NCI-H1417 (cell line): Measurements from ENCODE around the gene PARVA.

Experiments
- DNase-seq, 3 experiments: peaks; one replicate each; lab custom pipeline; 2025; lab: John Stamatoyannopoulos, UW

The PARVA gene

DNA sequence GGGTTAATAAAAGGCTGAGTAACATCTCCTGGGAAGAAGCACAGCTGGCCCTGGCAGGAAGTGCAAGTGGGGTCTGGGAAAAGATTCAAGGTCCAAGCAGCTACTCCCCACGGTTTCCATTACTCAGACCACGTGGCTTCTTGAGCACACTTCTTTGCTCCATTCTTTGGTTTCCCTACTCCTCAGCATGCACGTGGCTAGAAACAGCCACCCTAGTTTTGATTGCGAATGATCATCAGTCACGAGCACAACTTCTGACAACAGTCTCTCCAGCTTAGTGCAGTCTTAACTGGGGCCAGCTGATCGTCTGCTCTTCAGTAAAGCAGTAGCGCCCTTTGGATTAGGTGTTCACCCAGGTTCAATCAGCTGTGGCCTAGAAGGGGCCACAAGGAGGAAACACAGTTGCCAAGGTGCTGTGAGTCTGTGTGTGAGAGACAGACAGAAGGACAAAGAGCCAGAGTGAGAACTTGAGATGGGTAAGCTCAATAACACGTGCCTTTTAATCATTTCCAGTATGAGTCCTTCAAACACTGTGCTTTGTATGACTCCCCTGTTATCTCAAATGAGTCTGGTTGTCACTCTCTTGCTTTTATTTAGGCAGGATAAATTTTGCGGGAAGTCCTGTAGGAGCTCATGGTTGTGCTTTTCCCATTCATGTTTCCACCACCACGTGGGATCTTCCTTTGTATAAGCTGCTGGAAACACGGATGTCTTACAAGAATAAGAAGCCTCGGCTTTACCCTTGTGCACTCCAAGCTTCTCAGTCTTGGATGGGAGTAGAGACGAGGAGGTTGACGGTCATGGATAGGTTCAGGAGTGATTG is 901 bp upstream of the PARVA start:
- DNase-seq: no peak

DNA sequence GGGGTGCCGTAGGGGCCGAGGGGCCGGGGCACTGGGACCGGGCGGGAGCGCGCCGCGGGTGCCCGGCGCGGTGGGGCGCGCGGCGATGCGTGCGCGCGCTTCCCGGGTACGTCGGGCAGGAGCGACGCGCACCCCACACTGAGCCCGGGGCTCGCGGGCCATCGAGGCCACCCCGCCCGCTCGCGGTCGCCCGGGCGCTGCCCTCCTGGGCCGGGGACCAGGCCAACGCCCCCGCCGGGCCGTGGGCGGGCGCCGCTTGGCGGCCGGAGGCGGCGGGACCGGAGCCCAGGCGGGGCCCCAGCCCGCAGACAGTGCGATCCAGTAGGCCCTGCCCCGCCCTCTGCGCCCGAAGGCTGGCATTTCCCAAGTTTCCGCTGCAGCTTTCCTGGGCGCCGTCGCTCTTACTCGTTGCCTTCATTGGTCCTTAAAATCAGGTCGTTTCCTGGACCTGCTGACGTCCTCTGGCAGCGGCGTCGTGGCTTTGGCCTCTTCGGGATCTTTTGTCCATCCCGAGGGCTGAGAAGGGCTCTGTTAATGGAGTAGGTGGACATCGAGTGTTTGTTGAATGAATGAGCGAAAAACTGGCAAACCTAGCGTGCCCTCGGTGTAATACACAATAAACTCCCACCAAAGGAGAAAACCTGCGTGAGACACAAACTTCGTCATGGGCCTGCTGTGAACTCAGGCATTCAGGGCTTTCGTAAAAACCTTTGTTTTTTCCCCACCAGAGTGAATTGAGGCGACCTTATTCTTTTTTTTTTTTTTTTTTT is 638 bp downstream of the PARVA start:
- DNase-seq: no peak

DNA sequence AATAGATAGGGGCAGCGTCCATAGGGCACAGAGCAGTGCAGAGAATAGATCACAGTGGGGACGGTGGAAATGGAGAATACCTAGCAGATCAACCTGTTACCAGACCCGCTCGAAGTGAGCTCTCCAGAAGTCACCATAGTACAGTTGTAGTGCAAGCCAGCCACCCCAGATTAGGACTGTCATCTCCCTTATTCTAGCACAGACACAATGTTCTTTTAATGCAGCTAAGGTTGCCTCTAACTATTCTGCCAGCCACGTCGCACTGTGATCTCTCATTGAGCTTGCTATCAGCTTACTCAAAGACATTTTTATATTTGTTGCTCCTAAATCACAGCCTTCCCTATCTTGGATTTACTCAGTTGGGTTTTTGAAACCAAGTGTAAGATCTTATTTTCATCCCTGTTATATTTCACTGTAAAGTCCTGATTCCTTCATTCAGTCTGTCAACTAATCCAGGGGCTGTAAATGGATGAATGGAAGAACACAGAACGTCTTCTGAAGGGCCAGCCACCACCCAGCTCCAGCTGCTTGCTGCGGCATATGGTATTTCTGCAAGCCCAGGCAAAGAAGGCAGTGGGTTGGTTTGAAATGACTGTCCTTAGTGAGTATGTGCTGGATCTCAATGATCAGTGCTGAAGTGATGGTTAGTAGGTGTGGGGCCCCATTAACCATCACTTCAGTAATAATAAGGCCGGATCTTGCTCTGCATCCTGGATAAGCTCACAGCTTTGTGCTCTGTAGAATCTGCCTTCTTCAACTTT is 3.4 kb downstream of the PARVA start:
- no peak for DNase-seq

DNA sequence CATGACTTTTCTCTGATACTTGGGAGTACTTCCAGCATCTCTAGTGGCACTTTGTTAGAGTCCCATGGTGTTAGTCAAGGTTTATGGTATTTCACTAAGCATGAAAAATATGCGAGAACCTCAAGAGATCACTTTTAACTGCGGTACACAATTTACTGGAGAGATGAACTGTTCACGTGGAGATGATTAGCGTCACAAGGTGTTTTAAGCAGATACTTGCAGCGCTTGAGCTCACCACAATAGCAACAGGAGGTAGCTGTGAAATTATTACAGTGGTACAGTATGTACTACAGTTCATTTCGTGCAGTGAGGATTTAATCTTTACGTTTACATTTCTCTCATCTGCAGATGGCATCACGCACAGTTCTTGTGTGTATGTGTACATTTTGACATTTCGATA is 4.5 kb downstream of the PARVA start:
- DNase-seq: peak in 2 of 3 experiments; percentile 10 to 85

- no peak for DNase-seq
Observed at GRCh38 chr11:12382451-12382850, 5.1 kb downstream of the PARVA start.

DNA sequence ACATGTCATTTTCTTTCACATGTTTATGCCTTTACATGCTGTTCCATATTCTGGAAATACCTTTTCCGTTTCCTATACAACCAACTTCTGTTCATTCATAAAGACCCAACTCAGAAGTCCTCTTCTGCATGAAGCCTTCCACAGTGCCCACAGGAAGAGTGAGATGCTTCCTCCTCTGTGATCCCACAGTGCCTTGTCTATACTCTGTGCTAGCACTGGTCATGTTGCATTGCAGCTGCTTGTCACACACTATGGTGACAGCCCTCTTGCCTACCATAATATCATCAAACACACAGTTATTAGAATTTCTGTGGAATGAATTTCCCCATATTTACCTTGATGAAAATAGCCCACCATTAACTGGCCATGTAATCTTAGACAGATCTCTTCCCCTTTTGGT is 8.9 kb downstream of the PARVA start:
- DNase-seq: no peak

DNA sequence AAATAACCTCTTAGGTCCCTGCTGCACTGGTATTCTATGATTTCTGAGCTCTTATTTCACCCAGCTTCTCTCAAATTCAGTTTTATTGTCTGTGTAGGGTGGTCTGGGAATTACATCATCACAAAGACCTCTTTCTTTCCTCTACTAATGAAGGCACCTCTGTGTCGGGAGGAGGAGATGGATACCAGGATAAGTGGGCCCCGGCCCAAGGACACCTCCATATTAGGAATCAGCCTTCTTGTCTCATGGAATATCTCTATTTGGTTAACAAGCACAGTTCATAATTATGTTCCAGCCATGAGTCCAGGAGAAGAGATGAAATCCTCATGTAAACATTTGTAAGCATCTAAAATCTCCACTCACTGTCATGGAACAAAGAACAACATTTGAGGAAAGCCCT is 9.4 kb downstream of the PARVA start:
- DNase-seq: no peak

DNA sequence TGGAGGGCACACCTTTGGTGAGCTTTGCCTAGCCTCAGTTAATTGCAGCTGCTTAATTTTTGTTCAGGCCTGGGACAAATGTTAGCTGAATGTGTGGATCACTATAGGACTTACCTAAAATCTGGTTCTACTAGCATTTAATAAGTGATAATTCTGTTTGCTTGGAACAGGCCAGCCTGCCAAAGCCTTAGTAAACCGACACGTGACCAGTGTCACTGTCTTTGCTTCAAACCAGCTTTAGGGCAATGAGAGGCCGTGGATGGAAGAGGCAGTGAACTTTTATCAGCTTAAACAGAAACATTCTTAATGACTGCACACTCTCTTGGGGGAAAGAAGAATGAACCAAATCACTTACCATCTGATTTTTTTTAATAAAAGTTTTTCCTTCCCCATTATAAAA is 10.8 kb downstream of the PARVA start:
- no peak for DNase-seq

DNA sequence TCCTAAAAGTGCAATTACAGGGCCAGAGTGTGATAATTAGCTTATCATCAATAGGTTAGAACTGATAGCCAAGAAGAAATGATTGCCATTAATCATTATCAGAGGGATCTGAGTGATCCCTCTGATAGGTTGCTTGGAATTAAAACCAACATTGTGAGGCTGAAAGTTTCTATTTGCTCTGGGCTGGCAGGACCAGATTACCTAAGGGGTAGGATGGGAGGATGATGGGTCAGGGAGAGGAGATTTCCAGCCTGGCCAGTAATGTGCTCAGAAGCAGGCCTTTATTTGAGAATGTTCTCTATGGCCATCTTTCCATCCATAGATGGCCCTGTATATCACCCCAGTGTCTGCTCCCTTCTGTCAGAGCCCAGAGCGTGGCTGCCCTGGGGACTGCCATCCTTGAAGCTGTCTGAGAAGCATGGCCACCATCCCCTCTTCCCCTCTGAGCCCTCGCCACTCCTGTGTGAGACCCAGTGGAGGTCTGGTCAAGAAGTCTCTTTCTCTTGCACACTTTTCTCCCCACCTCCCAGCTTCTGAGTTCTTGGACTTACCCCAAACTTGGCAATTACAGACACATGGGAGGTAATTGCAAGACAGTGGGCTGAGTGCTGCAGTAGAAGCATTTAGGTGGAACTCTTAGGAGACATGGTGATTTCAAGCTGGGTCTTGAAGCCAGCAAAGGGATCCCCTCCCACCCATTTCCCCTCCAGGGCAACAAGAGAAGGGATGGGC is 11.7 kb downstream of the PARVA start:
- DNase-seq: no peak

- DNase-seq: peak in 1 of 3 experiments; percentile 32
Observed at GRCh38 chr11:12389676-12390657, 12.6 kb downstream of the PARVA start.

DNA sequence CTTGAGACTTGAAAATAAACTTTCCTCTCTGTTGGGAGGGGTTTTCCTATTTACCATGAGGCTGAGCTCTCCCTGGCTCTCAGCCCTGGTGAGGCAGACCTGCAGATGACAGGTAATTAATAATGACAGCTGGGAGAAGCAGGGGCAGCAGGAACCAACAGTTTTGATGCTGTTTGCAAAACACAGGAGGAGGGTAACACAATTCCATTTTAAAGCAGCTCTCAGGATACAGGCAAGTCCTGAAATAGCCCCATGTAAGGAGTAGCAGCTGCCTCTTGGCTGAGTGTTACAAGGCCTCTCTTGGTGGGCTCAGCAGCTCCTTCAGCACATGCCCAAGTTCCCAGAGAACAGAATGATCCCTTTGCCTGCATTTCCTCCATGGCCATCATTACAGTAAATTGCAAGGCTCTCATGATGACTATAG is 13.3 kb downstream of the PARVA start:
- peak; percentile 26 to 86 (median 57) for DNase-seq

GRCh38 chr11:12392672-12393071 is 15.3 kb downstream of the PARVA start:
- no peak for DNase-seq

GRCh38 chr11:12393691-12394090 is 16.3 kb downstream of the PARVA start:
- DNase-seq: no peak

DNA sequence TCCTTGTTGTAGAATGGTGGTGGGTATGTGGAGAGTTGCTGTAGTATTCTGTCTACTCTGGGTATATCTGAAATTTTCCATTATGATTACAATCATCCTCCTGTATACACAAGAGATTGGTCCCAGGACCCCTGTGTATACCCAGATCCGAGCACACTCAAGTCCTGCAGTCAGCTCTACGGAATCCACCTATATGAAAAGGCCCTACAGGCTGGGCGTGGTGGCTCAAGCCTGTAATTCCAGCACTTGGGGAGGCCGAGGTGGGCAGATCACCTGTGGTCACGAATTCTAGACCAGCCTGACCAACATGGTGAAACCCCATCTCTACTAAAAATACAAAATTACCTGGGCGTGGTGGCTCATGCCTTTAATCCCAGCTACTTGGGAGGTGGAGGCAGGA is 17.2 kb downstream of the PARVA start:
- DNase-seq: no peak

GRCh38 chr11:12395333-12395732 is 18.0 kb downstream of the PARVA start:
- DNase-seq: no peak

GRCh38 chr11:12397931-12398334 is 20.6 kb downstream of the PARVA start:
- no peak for DNase-seq

DNA sequence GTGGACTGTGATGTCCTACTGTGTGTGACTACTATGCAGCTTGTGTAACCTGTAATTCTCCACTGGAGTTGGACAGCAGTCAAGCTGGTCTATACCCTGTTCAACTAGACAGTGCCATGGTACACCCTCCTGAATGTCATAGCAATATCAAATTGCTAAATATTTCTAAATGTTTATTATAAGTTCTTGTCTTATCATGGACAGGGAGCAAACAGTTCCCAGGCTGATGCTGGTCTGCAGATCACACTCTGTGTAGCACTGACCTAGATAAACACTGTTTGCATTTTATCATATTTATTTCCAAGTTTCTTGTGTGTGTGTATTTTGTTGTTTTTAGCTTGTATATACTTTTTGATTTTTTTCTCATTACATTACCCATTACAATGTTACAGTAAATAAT is 22.0 kb downstream of the PARVA start:
- DNase-seq: no peak

DNA sequence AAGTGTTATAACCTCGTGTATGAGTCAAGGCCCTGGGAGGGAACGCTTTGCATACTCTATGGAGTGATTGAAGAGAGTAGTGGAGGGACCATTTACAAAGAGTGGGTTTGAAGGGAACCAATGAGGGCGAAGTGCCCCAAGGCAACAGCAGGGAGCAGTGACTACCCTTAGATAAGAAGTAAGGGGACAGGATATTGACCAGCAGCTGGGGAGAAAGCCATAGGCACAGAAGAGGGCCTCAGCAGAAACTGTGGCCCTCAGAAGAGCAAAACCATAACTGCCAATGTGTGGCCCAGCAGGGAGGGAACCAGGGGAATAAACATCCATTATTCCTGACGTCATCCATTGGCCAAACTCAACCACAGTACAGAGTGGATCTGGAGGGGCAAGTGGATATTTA is 24.7 kb downstream of the PARVA start:
- no peak for DNase-seq

- DNase-seq: no peak
Observed at GRCh38 chr11:12402691-12403120, 25.3 kb downstream of the PARVA start.

- no peak for DNase-seq
Observed at GRCh38 chr11:12403122-12403996, 26.0 kb downstream of the PARVA start.
